Muscle of leg (tissue), 11 donors: ENCODE data around the gene POLA1. TPM values are rescaled to one million over a fixed set of nuclear protein-coding genes. Genes with fewer than 3 reads are reported as not detected.
A peak's percentile ranks its signal among the peaks of the same experiment; 100 is the strongest.

ENCODE experiments used
- DNase-seq: peaks from one replicate; pipeline ENCODE4 v3.0.0; 2013
- H3K27ac ChIP-seq: one replicate; pipeline ENCODE4 v1.5.1; 2013; ENCODE audit warnings: mild to moderate bottlenecking, low read length, control low read depth
- H3K27me3 ChIP-seq: one replicate; pipeline ENCODE4 v1.6.1; 2013; ENCODE audit warnings: low read length; ENCODE audit not compliant: control insufficient read depth, insufficient read depth
- H3K36me3 ChIP-seq: one replicate; pipeline ENCODE4 v1.6.1; 2013; ENCODE audit warnings: low read length; ENCODE audit not compliant: control insufficient read depth, insufficient read depth
- H3K4me1 ChIP-seq: one replicate; pipeline ENCODE4 v1.6.1; 2013; ENCODE audit warnings: low read length; ENCODE audit not compliant: control insufficient read depth, insufficient read depth
- H3K4me3 ChIP-seq: one replicate; pipeline ENCODE4 v1.5.1; 2013; ENCODE audit warnings: low read length, control low read depth
- H3K9me3 ChIP-seq: replicated peaks from 2 replicates; pipeline ENCODE4 v1.6.1; 2013; ENCODE audit warnings: low read depth, low read length; ENCODE audit not compliant: control insufficient read depth
- WGBS: methylation state at CpG from one replicate; pipeline ENCODE4 v1.1.5; 2013; ENCODE audit warnings: missing lambda C conversion rate; ENCODE audit not compliant: insufficient coverage; 5-methylcytosine and 5-hydroxymethylcytosine counted together
- polyA plus RNA-seq, 8 donors: library from polyadenylated mRNA; unstranded; fragments of 120-200 nt; gene quantifications; one replicate each; pipeline versions ENCODE4 v1.2.1 to v1.2.3, GENCODE V29; 2013; ENCODE audit warnings: inconsistent platforms in 1 of 8, low replicate concordance in 1 of 8; ENCODE audit not compliant: insufficient read length in 8 of 8, insufficient read depth in 1 of 8
- total RNA-seq: library from RNA; stranded (reverse); fragments of 120-200 nt; gene quantifications from one replicate; pipeline ENCODE4 v1.2.4, GENCODE V29; 2013

Gene POLA1
- total and polyA plus RNA-seq, 9 donors, result 10.9 to 19.9 (median 16.3) TPM

- 92% methylated on average over 2 of the region's 4 CpGs for WGBS
Observed at GRCh38 chrX:24886916-24887315, 193.2 kb downstream of the POLA1 start.

GRCh38 chrX:24890677-24891076 is 197.0 kb downstream of the POLA1 start:
- Histone ChIP-seq H3K27ac (no peak overlapping the region), H3K4me3 (no peak overlapping the region)
- no peak for DNase-seq

More at GRCh38 chrX:24886916-24887315, 193.2 kb downstream of the POLA1 start:
- no peaks in the 10 kb centered on the region for H3K36me3 ChIP-seq
- no peaks in the 10 kb centered on the region for H3K9me3 ChIP-seq
- no peak overlapping the region for H3K4me3 ChIP-seq
- no peaks in the 10 kb centered on the region for H3K4me1 ChIP-seq
- peaks cover 5% of the 10 kb centered on the region for H3K27me3 ChIP-seq
- no peak for DNase-seq
- H3K27ac ChIP-seq, result no peak overlapping the region

GRCh38 chrX:24899391-24899790 is 205.7 kb downstream of the POLA1 start:
- Histone ChIP-seq H3K27me3 (no peaks in the 10 kb centered on the region), H3K36me3 (peaks cover 2% of the 10 kb centered on the region), H3K27ac (no peak overlapping the region), H3K9me3 (no peaks in the 10 kb centered on the region), H3K4me1 (no peaks in the 10 kb centered on the region), H3K4me3 (no peak overlapping the region)
- DNase-seq, result peak; percentile 47
- no CpG with 5 or more reads among the region's 6 CpGs for WGBS

More at GRCh38 chrX:24890677-24891076, 197.0 kb downstream of the POLA1 start:
- 71% methylated on average over 1 of the region's 2 CpGs for WGBS
- Histone ChIP-seq H3K4me1 (no peaks in the 10 kb centered on the region), H3K9me3 (no peaks in the 10 kb centered on the region), H3K36me3 (peaks cover 2% of the 10 kb centered on the region), H3K27me3 (peaks cover 5% of the 10 kb centered on the region)

GRCh38 chrX:24900234-24900633 is 206.5 kb downstream of the POLA1 start:
- DNase-seq, result peak; percentile 26
- WGBS, result no CpG with 5 or more reads among the region's 1 CpG
- H3K4me3 ChIP-seq, result no peak overlapping the region
- H3K9me3 ChIP-seq, result no peaks in the 10 kb centered on the region
- H3K36me3 ChIP-seq, result peaks cover under 1% of the 10 kb centered on the region
- H3K4me1 ChIP-seq, result no peaks in the 10 kb centered on the region
- no peaks in the 10 kb centered on the region for H3K27me3 ChIP-seq
- H3K27ac ChIP-seq, result no peak overlapping the region

GRCh38 chrX:24902806-24903205 is 209.1 kb downstream of the POLA1 start:
- 61% methylated on average over 3 of the region's 5 CpGs for WGBS

GRCh38 chrX:24918715-24919114 is 225.0 kb downstream of the POLA1 start:
- Histone ChIP-seq H3K4me3 (no peak overlapping the region), H3K27me3 (peaks cover 4% of the 10 kb centered on the region), H3K9me3 (no peaks in the 10 kb centered on the region), H3K36me3 (no peaks in the 10 kb centered on the region), H3K4me1 (no peaks in the 10 kb centered on the region), H3K27ac (no peak overlapping the region)
- DNase-seq, result no peak
- no CpG with 5 or more reads among the region's 3 CpGs for WGBS

More at GRCh38 chrX:24902806-24903205, 209.1 kb downstream of the POLA1 start:
- no peak for DNase-seq
- Histone ChIP-seq H3K9me3 (no peaks in the 10 kb centered on the region), H3K27ac (no peak overlapping the region), H3K36me3 (no peaks in the 10 kb centered on the region), H3K4me1 (no peaks in the 10 kb centered on the region), H3K4me3 (no peak overlapping the region), H3K27me3 (no peaks in the 10 kb centered on the region)

GRCh38 chrX:24920769-24921168 is 227.1 kb downstream of the POLA1 start:
- H3K27ac ChIP-seq, result no peak overlapping the region
- H3K27me3 ChIP-seq, result peaks cover 4% of the 10 kb centered on the region
- WGBS, result no CpG with 5 or more reads among the region's 3 CpGs
- DNase-seq, result no peak
- no peaks in the 10 kb centered on the region for H3K9me3 ChIP-seq
- H3K4me3 ChIP-seq, result no peak overlapping the region
- no peaks in the 10 kb centered on the region for H3K4me1 ChIP-seq
- H3K36me3 ChIP-seq, result no peaks in the 10 kb centered on the region

GRCh38 chrX:24925430-24925829 is 231.7 kb downstream of the POLA1 start:
- Histone ChIP-seq H3K27ac (no peak overlapping the region), H3K4me3 (no peak overlapping the region), H3K27me3 (peaks cover 2% of the 10 kb centered on the region), H3K9me3 (no peaks in the 10 kb centered on the region), H3K36me3 (no peaks in the 10 kb centered on the region), H3K4me1 (no peaks in the 10 kb centered on the region)
- no CpG with 5 or more reads among the region's 2 CpGs for WGBS
- no peak for DNase-seq

- H3K36me3 ChIP-seq, result no peaks in the 10 kb centered on the region
- WGBS, result 80% methylated on average over 1 of the region's 5 CpGs
- DNase-seq, result no peak
- no peak overlapping the region for H3K4me3 ChIP-seq
- no peaks in the 10 kb centered on the region for H3K4me1 ChIP-seq
- H3K27ac ChIP-seq, result no peak overlapping the region
- peaks cover 4% of the 10 kb centered on the region for H3K27me3 ChIP-seq
- H3K9me3 ChIP-seq, result no peaks in the 10 kb centered on the region
Observed at GRCh38 chrX:24927372-24927771, 233.7 kb downstream of the POLA1 start.

- no peak overlapping the region for H3K4me3 ChIP-seq
- no CpG with 5 or more reads among the region's 6 CpGs for WGBS
- H3K27me3 ChIP-seq, result peaks cover 4% of the 10 kb centered on the region
- no peaks in the 10 kb centered on the region for H3K4me1 ChIP-seq
- no peak for DNase-seq
- H3K36me3 ChIP-seq, result no peaks in the 10 kb centered on the region
- H3K9me3 ChIP-seq, result no peaks in the 10 kb centered on the region
- H3K27ac ChIP-seq, result no peak overlapping the region
Observed at GRCh38 chrX:24928114-24928513, 234.4 kb downstream of the POLA1 start.

GRCh38 chrX:24934279-24934678 is 240.6 kb downstream of the POLA1 start:
- Histone ChIP-seq H3K27me3 (peaks cover 9% of the 10 kb centered on the region), H3K4me3 (no peak overlapping the region), H3K4me1 (no peaks in the 10 kb centered on the region), H3K9me3 (no peaks in the 10 kb centered on the region), H3K36me3 (no peaks in the 10 kb centered on the region), H3K27ac (no peak overlapping the region)
- DNase-seq, result no peak
